ENCODE results near the gene CD58. TPM values are rescaled to one million over a fixed set of nuclear protein-coding genes. Genes with fewer than 3 reads are reported as not detected.

CD58 gene
- total RNA-seq, 1 donor from 2014 or later = 40.6 TPM

DNA sequence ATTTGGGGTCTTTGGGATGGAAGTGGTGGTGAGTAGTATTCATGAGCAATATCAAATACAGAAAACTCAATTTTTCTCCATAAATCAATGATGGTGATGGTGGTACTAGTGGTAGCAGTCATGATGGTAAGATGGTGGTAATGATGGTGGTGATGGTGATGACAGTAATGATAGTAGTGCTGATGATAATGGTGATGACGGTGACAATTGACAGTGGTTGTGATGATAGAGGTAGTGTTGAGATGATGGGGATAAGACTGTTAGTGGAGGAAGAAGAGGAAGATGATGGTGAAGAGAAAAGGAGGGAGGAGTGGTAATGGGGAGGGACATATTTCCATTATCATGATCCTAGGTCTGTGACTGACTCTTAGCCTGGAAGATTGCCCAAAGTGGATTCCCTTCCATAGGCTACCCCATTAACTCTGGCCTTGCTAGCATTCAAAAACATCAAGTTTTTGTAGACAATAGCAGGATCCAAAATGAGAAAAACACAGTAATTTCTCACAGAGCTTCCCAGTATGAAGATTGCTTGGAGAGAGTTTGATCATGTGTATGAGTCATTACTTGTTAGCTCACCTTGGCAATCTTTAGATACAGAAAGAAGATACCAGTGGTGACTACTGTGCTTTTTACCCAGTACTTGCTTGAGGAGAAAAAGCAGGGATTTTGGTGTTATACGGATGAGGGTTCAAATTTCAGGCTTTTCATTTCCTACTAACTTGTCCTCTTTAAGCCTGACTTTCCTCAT, 103.8 kb downstream of the CD58 start:
- H3K4me1 Mint-ChIP-seq (ENCODE audit: low read depth) = no peaks in the 10 kb centered on the region
- no peak overlapping the region for H3K4me3 Mint-ChIP-seq (ENCODE audit: low read depth)
- H3K27ac Mint-ChIP-seq = no peak overlapping the region
- no peaks in the 10 kb centered on the region for H3K36me3 Mint-ChIP-seq (ENCODE audit: low read depth)
- H3K9me3 Mint-ChIP-seq = no peaks in the 10 kb centered on the region
- intact Hi-C loops (cut with micrococcal nuclease) = no loop called here
- no peak for DNase-seq (ENCODE audit: low spot score)
- peaks cover 23% of the 10 kb centered on the region for H3K27me3 Mint-ChIP-seq (ENCODE audit: low read depth)

DNA sequence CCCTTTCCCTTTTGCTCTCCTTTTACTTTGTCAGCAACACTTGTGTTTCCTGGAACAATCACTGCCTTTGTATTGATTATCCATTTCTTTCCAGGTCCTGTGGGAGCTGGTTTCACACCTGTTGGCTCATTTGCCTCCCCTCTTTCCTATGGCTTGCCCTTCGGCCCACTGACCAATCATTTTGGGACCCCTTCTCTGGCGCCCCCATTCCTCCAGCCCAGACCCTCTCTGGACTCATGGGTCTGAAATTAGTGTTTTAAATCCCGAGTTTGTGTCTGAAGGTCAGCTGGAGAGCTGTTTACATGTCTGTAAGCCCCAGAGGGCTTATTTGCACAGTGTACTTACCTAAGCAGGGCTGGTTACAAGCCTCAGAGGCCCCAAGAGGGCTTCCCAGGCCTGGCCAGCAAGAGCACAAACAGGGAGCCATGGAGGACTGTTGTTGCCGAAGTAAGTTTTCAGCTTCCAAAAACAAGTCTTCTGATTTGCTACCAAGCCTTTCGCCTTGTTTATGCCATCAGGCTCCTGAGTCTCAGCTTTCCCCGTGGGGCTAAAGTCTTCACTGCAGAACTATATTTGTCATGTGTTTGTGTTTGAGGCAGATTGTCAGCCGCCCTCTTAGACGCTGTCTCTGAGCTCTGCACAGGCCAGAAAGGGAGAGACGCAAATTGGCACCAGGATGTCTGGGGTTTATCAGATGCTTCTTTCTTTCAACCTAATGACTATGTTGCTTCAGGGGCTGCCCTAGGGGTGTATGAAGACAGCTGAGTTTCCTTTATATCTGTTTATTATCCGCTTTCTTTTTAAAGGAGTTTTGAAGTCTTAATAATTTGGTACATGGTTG, 104.8 kb downstream of the CD58 start:
- Mint-ChIP-seq H3K27me3 (ENCODE audit: low read depth) (peaks cover 21% of the 10 kb centered on the region), H3K4me3 (ENCODE audit: low read depth) (no peak overlapping the region), H3K27ac (no peak overlapping the region), H3K36me3 (ENCODE audit: low read depth) (no peaks in the 10 kb centered on the region), H3K9me3 (no peaks in the 10 kb centered on the region), H3K4me1 (ENCODE audit: low read depth) (no peaks in the 10 kb centered on the region)
- intact Hi-C loops (cut with micrococcal nuclease) = no loop called here
- DNase-seq (ENCODE audit: low spot score) = no peak

DNA sequence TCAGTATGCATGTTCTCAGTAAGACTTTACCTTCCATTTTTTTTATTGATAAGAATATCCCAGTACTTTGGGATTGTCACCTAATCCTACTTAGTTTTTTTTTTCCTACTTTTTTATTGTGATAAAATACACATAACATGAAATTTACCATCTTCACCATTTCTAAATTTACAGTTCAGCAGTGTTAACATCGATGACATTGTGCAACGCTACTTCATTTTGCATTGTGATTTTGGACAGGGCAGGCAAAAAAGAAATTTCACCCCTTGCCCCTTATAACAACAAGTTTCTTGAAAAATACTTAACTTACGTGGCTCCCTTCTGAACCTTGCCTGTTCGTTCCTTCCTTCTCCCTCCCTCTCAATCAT, 105.4 kb downstream of the CD58 start:
- Mint-ChIP-seq H3K27ac (no peak overlapping the region), H3K9me3 (no peaks in the 10 kb centered on the region), H3K27me3 (ENCODE audit: low read depth) (peaks cover 21% of the 10 kb centered on the region), H3K4me1 (ENCODE audit: low read depth) (no peaks in the 10 kb centered on the region), H3K4me3 (ENCODE audit: low read depth) (no peak overlapping the region), H3K36me3 (ENCODE audit: low read depth) (no peaks in the 10 kb centered on the region)
- intact Hi-C loops (cut with micrococcal nuclease) = no loop called here
- no peak for DNase-seq (ENCODE audit: low spot score)

Other genes with a start within 250 kb of the CD58 start
- gene ATP1A1, start 197.8 kb downstream of the CD58 start, total RNA-seq = 196 and 200 TPM in 2 replicates
- gene IGSF3, start 96.7 kb upstream of the CD58 start, total RNA-seq = 4.6 and 4.9 TPM in 2 replicates
- gene CD2, start 183.4 kb upstream of the CD58 start, total RNA-seq = 284 and 304 TPM in 2 replicates